ENCODE results near the gene SIK2. TPM values are rescaled to one million over a fixed set of nuclear protein-coding genes. Genes with fewer than 3 reads are reported as not detected.

Gene SIK2
- total and polyA plus RNA-seq, 2 donors (not counting 3 experiments of a cell fraction or from before 2014, with no cell fraction given), result 14.6 to 17.1 TPM

GRCh38 chr11:111723595-111723994, 121.3 kb downstream of the SIK2 start:
- DNase-seq (ENCODE audit: low read depth, low spot score) (no peak), FAIRE-seq (no peak)
- no peak overlapping the region for H3K9ac ChIP-seq (replicated peaks; ENCODE audit: extremely low read depth, insufficient read depth, low read length)
- H3K9me1 ChIP-seq (replicated peaks; ENCODE audit: control insufficient read depth, extremely low read depth, insufficient read depth, low read length), result no peaks in the 10 kb centered on the region
- no TSS peak for BruUV-seq (replicated peaks)
- TF ChIP-seq POLR2A (IDR thresholded peaks at IDR 0.05; ENCODE audit: low read depth, low read length), result no peak
- no peak for TF ChIP-seq MYC (IDR thresholded peaks at IDR 0.05; ENCODE audit: low read depth, low read length)
- no peaks in the 10 kb centered on the region for H3K27me3 ChIP-seq (ENCODE audit: control insufficient read depth in 2 of 2, insufficient read depth in 2 of 2, low read length in 2 of 2)
- no peak overlapping the region for H3K4me3 ChIP-seq (replicated peaks in 1 of 3; ENCODE audit: insufficient read depth in 1 of 3, low read depth in 1 of 3, low read length in 3 of 3)
- ChIA-PET CTCF (interaction anchor here (1.6 to 1.8 kb wide), 2 partner anchors 9 to 119 kb away, joined by 4 to 8 read pairs; no protein-coding TSS in a partner anchor), POLR2A (interaction anchor here (1.3 kb wide), 1 partner anchor 10 kb away, joined by 7 read pairs; no protein-coding TSS in a partner anchor)
- H4K20me1 ChIP-seq (replicated peaks; ENCODE audit: control insufficient read depth, extremely low read depth, insufficient read depth, low read length), result no peaks in the 10 kb centered on the region
- no peaks in the 10 kb centered on the region for H3K9me3 ChIP-seq (replicated peaks; ENCODE audit: control insufficient read depth, insufficient read depth, low read length)
- dilution Hi-C loops (cut with MboI; ENCODE audit: extremely low pct_ligation_motif_present, low sequenced_read_pairs) (no loop called here), intact Hi-C loops (cut with micrococcal nuclease) (no loop called here)
- no peaks in the 10 kb centered on the region for H3K79me2 ChIP-seq (ENCODE audit: control insufficient read depth, insufficient read depth, low read length)
- H3K36me3 ChIP-seq (ENCODE audit: control insufficient read depth in 2 of 2, extremely low read depth in 1 of 2, insufficient read depth in 2 of 2, low read length in 2 of 2), result peaks cover 0 to 39% of the 10 kb centered on the region in 2 experiments
- no peak overlapping the region for H3K4me2 ChIP-seq (ENCODE audit: insufficient read depth, low read length)
- no peak overlapping the region for H3K27ac ChIP-seq (ENCODE audit: insufficient read depth, low read depth, low read length)
- peaks cover 5% of the 10 kb centered on the region for H3K4me1 ChIP-seq (ENCODE audit: control insufficient read depth, extremely low read depth, insufficient read depth, low read length)
- no peak overlapping the region for H2AFZ ChIP-seq (ENCODE audit: low read depth, low read length)

- TF ChIP-seq EZH2 (IDR thresholded peaks at IDR 0.05; ENCODE audit: borderline replicate concordance, low read depth, low read length, severe bottlenecking) (no peak), GATA2 (IDR thresholded peaks at IDR 0.05; ENCODE audit: insufficient read depth, insufficient read length, low read depth, low read length) (no peak), MAX (IDR thresholded peaks at IDR 0.05; ENCODE audit: insufficient read depth, insufficient read length) (no peak), CTCF (IDR thresholded peaks at IDR 0.05; ENCODE audit: extremely low read depth in 1 of 2, insufficient read depth in 1 of 2, low read depth in 1 of 2, low read length in 2 of 2) (no peak), FOS (IDR thresholded peaks at IDR 0.05; ENCODE audit: borderline replicate concordance, insufficient read depth, low read length) (no peak), MYC (IDR thresholded peaks at IDR 0.05; ENCODE audit: low read depth, low read length) (no peak), JUN (IDR thresholded peaks at IDR 0.05; ENCODE audit: borderline replicate concordance, insufficient read depth, insufficient read length, low read depth) (no peak)
- ChIA-PET CTCF (interaction anchor here (0.8 to 1.8 kb wide), 3 partner anchors 8 to 120 kb away, joined by 4 to 8 read pairs (median 4); no protein-coding TSS in a partner anchor), POLR2A (interaction anchor here (1.3 kb wide), 1 partner anchor 9 kb away, joined by 7 read pairs; no protein-coding TSS in a partner anchor)
- Histone ChIP-seq H3K9me3 (replicated peaks; ENCODE audit: control insufficient read depth, insufficient read depth, low read length) (no peaks in the 10 kb centered on the region), H3K79me2 (ENCODE audit: control insufficient read depth, insufficient read depth, low read length) (no peaks in the 10 kb centered on the region), H3K36me3 (ENCODE audit: control insufficient read depth in 2 of 2, extremely low read depth in 1 of 2, insufficient read depth in 2 of 2, low read length in 2 of 2) (peaks cover 0 to 38% of the 10 kb centered on the region in 2 experiments), H3K27me3 (ENCODE audit: control insufficient read depth in 2 of 2, insufficient read depth in 2 of 2, low read length in 2 of 2) (no peaks in the 10 kb centered on the region), H2AFZ (ENCODE audit: low read depth, low read length) (no peak overlapping the region), H3K4me1 (ENCODE audit: control insufficient read depth, extremely low read depth, insufficient read depth, low read length) (peaks cover 5% of the 10 kb centered on the region), H3K9ac (replicated peaks; ENCODE audit: extremely low read depth, insufficient read depth, low read length) (no peak overlapping the region), H3K27ac (ENCODE audit: insufficient read depth, low read depth, low read length) (no peak overlapping the region), H3K4me3 (replicated peaks in 1 of 3; ENCODE audit: insufficient read depth in 1 of 3, low read depth in 1 of 3, low read length in 3 of 3) (no peak overlapping the region), H3K4me2 (ENCODE audit: insufficient read depth, low read length) (no peak overlapping the region), H4K20me1 (replicated peaks; ENCODE audit: control insufficient read depth, extremely low read depth, insufficient read depth, low read length) (no peaks in the 10 kb centered on the region), H3K9me1 (replicated peaks; ENCODE audit: control insufficient read depth, extremely low read depth, insufficient read depth, low read length) (no peaks in the 10 kb centered on the region)
- FAIRE-seq, result no peak
- dilution Hi-C loops (cut with MboI; ENCODE audit: extremely low pct_ligation_motif_present, low sequenced_read_pairs) (no loop called here), intact Hi-C loops (cut with micrococcal nuclease) (no loop called here)
- no peak for DNase-seq (ENCODE audit: low read depth, low spot score)
- BruUV-seq (replicated peaks), result no TSS peak
These were observed 122.4 kb downstream of the SIK2 start for GRCh38 chr11:111724615-111725129.
